ENCODE data around the gene TSACC. TPM values are rescaled to one million over a fixed set of nuclear protein-coding genes. Genes with fewer than 3 reads are reported as not detected.
A peak's percentile ranks its signal among the peaks of the same experiment; 100 is the strongest.

The TSACC gene
- total and polyA plus RNA-seq, 9 of the 15 experiments (the other 6 are each of a cell fraction or from before 2014, with no cell fraction given), result 0.45 to 7.4 (median 2.6) TPM

GRCh38 chr1:156338180-156338976, at the start of gene TSACC, which contains the start of gene CCT3 (continued):
- TF ChIP-seq FUS (optimal IDR thresholded peaks at IDR 0.05; ENCODE audit: low read depth, low read length) (no peak), ZNF324 (CRISPR knock-in tag; IDR thresholded peaks at IDR 0.05) (no peak), SETDB1 (IDR thresholded peaks at IDR 0.05; ENCODE audit: low read length) (no peak), ZNF584 (CRISPR knock-in tag; IDR thresholded peaks at IDR 0.05; ENCODE audit: low read depth) (0 out of 2 replicates have a peak, but pooled peaks have one; percentile 37), THRB (CRISPR knock-in tag; conservative IDR thresholded peaks at IDR 0.05) (no peak), RBFOX2 (IDR thresholded peaks at IDR 0.05; ENCODE audit: low read depth, low read length) (peak; percentile 86), ZNF24 (IDR thresholded peaks at IDR 0.05) (no peak), DEAF1 (CRISPR knock-in tag; IDR thresholded peaks at IDR 0.05) (no peak), TCF3 (CRISPR knock-in tag; IDR thresholded peaks at IDR 0.05) (no peak; the same call in 1 of the 2 replicates), OTX1 (CRISPR knock-in tag; IDR thresholded peaks at IDR 0.05) (no peak), ZNF121 (CRISPR knock-in tag; conservative IDR thresholded peaks at IDR 0.05) (no peak), RFX5 (IDR thresholded peaks at IDR 0.05; ENCODE audit: low read depth, low read length) (no peak), SIN3A (IDR thresholded peaks at IDR 0.05; ENCODE audit: borderline replicate concordance in 2 of 2, control insufficient read depth in 1 of 2, low read depth in 2 of 2, low read length in 2 of 2) (peak; percentile 23 to 74; a peak in 1 of 4 replicates), KHSRP (IDR thresholded peaks at IDR 0.05) (no peak), ZFP30 (CRISPR knock-in tag; IDR thresholded peaks at IDR 0.05; ENCODE audit: borderline replicate concordance) (no peak), FOSL1 (tag; conservative IDR thresholded peaks at IDR 0.05) (peak; percentile 27; the same call in 1 of the 2 replicates)

All from K562 (cell line).